Dedifferentiated amniotic fluid mesenchymal stem cell (primary cell): Measurements from ENCODE around the gene TMEM132C.

Experiments used
- DNase-seq: peaks from one replicate; pipeline ENCODE4 v3.0.0-alpha.2; 2016; ENCODE audit errors: extremely low spot score

TMEM132C gene

DNA sequence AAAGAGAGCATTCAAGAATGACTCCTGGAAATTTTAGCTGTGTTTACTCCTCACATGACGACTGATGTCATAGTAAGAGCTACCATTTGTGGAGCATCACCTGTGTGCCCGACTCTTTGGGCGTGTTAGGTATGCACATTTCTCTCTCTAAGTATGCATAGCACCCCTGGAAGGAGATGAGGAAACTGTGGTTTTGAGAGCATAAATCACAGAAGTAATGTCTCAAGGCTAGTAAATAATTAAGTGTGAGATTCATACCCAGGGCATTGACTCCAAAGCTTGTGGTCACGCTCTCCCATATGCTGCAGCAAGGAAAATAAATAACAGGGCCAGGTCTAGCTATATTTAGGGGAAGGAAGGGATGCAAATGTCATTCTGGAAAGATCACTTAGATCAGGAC is 340.7 kb downstream of the TMEM132C start:
- DNase-seq: no peak

- no peak for DNase-seq
Measured at GRCh38 chr12:128609861-128610260, 342.9 kb downstream of the TMEM132C start.

- no peak for DNase-seq
Measured at GRCh38 chr12:128611736-128612135, 344.8 kb downstream of the TMEM132C start.

DNA sequence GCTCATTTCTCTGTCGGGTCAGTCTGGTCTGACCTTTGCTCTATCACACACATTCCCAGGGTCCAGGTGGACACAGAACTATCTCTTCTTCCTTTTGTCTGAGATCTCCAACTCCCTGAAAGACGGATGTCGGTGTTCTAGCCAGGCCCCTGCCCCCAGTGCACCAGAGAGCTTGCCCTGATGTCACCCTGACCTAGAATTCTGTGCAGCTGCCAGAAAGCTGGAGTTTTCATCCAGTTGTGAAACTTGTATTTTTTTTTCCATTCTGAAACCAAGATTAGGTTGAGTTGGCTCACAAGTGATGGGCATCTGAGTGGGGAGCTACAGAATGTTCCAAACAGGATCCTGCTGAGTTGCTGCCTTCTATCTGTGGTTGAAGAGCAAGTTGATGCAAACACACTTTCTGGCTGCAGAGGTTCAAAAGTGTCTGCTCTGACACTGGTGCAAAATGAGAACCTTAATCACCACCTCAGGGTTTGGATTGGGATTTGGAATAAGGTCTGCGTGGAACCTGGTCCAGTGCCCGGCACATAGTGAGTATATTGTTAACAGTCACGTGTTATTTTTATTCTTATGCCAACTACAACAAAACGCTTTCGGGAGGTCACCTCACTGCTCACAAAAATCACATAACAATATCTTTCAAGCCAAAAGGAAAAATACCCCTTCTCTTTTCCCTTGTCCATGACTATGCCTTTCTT is 345.3 kb downstream of the TMEM132C start:
- DNase-seq: no peak

- no peak for DNase-seq
Measured at GRCh38 chr12:128613837-128614590, 347.0 kb downstream of the TMEM132C start.

DNA sequence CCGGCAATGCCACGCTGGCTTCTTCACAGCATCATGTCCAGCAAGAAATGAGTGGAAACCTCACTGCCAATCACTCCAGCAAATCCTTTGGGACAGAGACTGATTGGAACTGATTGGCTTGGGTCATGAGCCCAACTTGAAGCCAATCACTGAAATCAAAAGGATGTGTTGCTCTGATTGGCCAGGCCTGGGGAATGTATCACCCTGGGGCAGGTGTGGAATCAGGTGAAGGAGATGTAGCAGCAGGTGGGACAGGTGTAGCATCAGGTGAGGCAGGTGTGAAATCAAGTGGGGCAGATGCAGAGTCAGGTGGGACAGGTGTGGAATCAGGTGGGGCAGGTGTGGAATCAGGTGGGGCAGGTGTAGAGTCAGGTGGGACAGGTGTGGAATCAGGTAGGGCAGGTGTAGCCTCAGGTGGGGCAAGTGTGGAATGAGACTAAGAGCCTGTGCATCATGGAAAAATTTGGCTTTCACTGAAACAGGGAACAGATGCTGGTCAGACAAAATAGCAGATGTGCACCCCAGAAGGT is 350.4 kb downstream of the TMEM132C start:
- DNase-seq: no peak

- DNase-seq: no peak
Measured at GRCh38 chr12:128619263-128619662, 352.3 kb downstream of the TMEM132C start.

DNA sequence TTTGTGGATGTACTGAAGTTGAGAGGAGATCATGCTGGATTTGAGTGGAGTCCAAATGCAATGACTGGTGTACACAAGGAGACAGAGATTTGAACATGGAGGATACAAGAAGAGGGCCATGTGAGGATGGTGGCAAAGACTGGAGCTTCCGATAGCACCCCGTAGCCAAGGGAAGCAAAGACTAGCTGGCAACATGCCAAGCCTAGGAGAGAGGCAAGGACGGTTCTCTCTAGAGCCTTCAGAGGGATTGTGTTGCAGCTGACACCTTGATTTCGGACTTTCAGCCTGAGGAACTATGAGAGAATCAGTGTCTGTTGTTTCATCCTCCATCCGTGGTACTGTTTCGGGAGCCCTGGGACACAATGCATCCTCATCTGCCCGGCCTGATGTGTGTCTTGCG is 354.3 kb downstream of the TMEM132C start:
- DNase-seq: no peak

DNA sequence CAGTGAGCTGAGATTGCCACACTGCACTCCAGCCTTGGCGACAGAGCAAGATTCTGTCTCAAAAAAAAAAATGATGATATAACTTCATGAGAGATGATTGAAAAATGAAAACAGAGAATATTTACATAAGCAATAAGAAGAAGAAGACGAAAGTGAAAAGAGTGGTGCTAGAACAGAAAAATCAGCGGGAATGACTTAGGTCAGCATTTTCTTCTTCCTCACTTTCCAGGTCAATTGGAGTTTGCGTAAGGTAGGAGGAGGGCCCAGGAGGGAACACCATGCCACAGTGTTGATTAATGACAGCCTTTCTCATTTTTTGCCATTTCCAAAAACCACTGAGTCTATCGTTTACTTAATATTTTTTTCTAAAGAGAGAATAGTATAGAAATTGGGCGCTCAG is 356.8 kb downstream of the TMEM132C start:
- DNase-seq: no peak

DNA sequence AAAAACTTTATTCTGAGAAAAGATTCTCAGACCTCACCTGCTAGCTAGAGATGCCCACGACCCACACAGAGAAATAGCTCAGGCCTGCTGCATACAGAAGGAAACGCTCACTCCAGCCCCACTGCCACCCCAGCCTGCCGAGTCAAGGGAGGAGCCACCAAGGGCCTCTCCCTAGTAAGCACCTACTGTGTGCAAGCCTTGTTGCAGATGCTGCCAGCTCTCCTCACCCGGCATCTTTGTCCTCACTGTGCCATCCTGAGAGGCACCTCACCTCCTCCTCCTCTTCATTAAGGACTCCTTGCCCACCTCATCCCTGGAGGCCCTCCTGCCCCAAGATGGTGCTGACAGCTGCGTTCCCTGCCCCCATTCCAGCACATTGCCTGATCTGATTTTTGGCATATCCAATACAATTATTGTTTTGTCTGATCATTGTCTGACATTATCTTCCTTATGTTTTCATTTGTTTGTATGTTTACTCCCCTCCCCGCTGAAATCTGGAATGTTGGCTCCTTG is 359.9 kb downstream of the TMEM132C start:
- no peak for DNase-seq

GRCh38 chr12:128627659-128628058 is 360.7 kb downstream of the TMEM132C start:
- DNase-seq: no peak

- DNase-seq: no peak
Measured at GRCh38 chr12:128629979-128630378, 363.0 kb downstream of the TMEM132C start.

GRCh38 chr12:128637642-128638606 is 371.0 kb downstream of the TMEM132C start:
- DNase-seq: no peak

DNA sequence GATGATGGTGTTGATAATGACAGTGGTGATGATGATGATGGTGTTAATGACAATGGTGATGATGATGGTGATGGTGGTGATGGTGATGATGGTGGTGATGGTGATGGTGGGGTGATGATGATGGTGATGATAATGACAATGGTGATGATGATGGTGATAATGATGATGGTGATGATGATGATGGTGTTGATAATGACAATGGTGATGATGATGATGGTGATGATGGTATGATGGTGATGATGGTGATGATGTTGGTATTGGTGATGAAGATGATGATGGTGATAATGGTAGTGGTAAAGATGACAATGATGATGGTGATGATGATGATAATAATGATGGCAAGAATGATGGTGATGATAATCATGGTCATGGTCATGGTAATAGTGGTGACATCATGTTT is 372.1 kb downstream of the TMEM132C start:
- no peak for DNase-seq

- DNase-seq: no peak
Measured at GRCh38 chr12:128643155-128643554, 376.2 kb downstream of the TMEM132C start.

GRCh38 chr12:128644664-128645296 is 377.8 kb downstream of the TMEM132C start:
- no peak for DNase-seq

- no peak for DNase-seq
Measured at GRCh38 chr12:128649902-128650301, 382.9 kb downstream of the TMEM132C start.

DNA sequence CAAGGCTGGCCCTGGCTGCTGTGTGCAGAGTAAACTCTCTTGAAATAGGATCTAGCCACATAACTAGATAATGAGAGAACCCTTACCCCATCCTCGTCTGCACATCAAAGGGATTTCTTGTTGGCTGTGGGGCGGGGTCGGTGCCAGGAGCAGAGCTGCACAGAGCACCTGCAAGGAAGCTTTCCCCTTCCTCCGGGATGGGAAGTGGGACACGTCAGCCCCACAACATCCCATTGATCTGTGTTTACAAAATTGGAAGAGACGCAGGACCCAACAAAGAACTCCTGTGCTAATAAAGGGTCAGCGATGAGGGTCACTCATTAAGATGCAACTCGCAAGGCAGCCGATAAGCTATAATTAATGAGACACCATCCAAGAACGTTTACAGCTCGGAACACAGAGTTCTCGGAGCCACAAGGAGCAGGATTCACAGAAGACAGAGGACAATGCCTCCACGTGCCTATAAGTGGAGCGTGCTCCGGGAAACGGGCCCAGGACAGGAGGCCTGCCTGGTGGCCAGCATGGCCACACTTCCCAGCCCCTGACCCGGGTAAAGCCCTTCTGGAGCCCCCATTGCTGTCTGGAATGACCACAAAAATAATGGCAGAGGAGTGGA is 385.3 kb downstream of the TMEM132C start:
- no peak for DNase-seq

- DNase-seq: no peak
Measured at GRCh38 chr12:128654468-128654867, 387.5 kb downstream of the TMEM132C start.

- DNase-seq: no peak
Measured at GRCh38 chr12:128657378-128657777, 390.4 kb downstream of the TMEM132C start.
